K562 (cell line): ENCODE results near the gene SIGLEC11. TPM values are rescaled to one million over a fixed set of nuclear protein-coding genes. Genes with fewer than 3 reads are reported as not detected.

Experiments
- BACH1 ChIP-seq: fragments of 200-800 bp; sonication (Bioruptor generic); IDR thresholded peaks from 2 replicates; pipeline ENCODE4 v1.6.1; 2016; ENCODE audit warnings: missing genetic modification characterization, missing compliant biosample characterization
- CTCF ChIP-seq, 3 experiments: IDR thresholded peaks in 2 of 3; conservative IDR thresholded peaks in 1 of 3; 2 replicates each; pipeline ENCODE4 v1.5.1; 2011 to 2012; ENCODE audit warnings: low read length in 3 of 3, mild to moderate bottlenecking in 3 of 3, control low read depth in 2 of 3, improper control_type of control experiment in 1 of 3, inconsistent platforms in 1 of 3, low read depth in 1 of 3, mixed read lengths in 1 of 3, moderate library complexity in 1 of 3; ENCODE audit not compliant: insufficient read depth in 2 of 3
- ETS2 ChIP-seq: IDR thresholded peaks from 2 replicates; pipeline ENCODE4 v1.6.1; 2016; ENCODE audit warnings: borderline replicate concordance, missing genetic modification characterization, mild to moderate bottlenecking, moderate library complexity, missing compliant biosample characterization; ENCODE audit not compliant: poor library complexity, severe bottlenecking
- HES1 ChIP-seq: fragments of 450-650 bp; IDR thresholded peaks from 2 replicates; pipeline ENCODE4 v1.6.1; 2016; ENCODE audit warnings: low read depth, mild to moderate bottlenecking, moderate library complexity
- MTA1 ChIP-seq: fragments of 450-650 bp; IDR thresholded peaks from 2 replicates; pipeline ENCODE4 v1.6.1; 2017; ENCODE audit warnings: borderline replicate concordance
- MTA3 ChIP-seq: fragments of 450-650 bp; formaldehyde crosslinking; IDR thresholded peaks from 2 replicates; pipeline ENCODE4 v1.6.1; 2017; ENCODE audit warnings: mild to moderate bottlenecking, borderline replicate concordance
- OTX1 ChIP-seq: fragments of 450-650 bp; formaldehyde crosslinking; IDR thresholded peaks from 2 replicates; pipeline ENCODE4 v1.4.0; 2022; ENCODE audit warnings: mild to moderate bottlenecking
- PCBP1 ChIP-seq: fragments of 200-400 bp; formaldehyde crosslinking; IDR thresholded peaks from 2 replicates; pipeline ENCODE4 v1.6.1; 2018; ENCODE audit warnings: mild to moderate bottlenecking, low read depth, low read length; ENCODE audit not compliant: poor library complexity, severe bottlenecking
- PHF20 ChIP-seq: fragments of 450-650 bp; IDR thresholded peaks from 2 replicates; pipeline ENCODE4 v1.6.1; 2018; ENCODE audit not compliant: partially characterized antibody
- POLR2AphosphoS5 ChIP-seq: IDR thresholded peaks from 2 replicates; pipeline ENCODE4 v1.6.1; 2011; ENCODE audit warnings: mild to moderate bottlenecking, low read depth, low read length, moderate library complexity; ENCODE audit not compliant: control insufficient read depth, insufficient read depth
- RBM34 ChIP-seq: fragments of 200-400 bp; formaldehyde crosslinking; IDR thresholded peaks from 2 replicates; pipeline ENCODE4 v1.6.1; 2018; ENCODE audit warnings: low read length, borderline replicate concordance; ENCODE audit not compliant: insufficient read depth
- SMARCA4 ChIP-seq: fragments of 450-650 bp; IDR thresholded peaks from 2 replicates; pipeline ENCODE4 v1.6.1; 2016
- SMARCE1 ChIP-seq: fragments of 450-650 bp; IDR thresholded peaks from 2 replicates; pipeline ENCODE4 v1.7.1; 2016; ENCODE audit warnings: mild to moderate bottlenecking
- ZBTB40 ChIP-seq, 2 experiments: fragments of 450-650 bp in 1 of 2; sonication (generic) in 1 of 2; formaldehyde crosslinking in 1 of 2; IDR thresholded peaks; 2 replicates each; pipeline versions ENCODE4 v1.7.1 to v1.9.0; 2016 to 2022; ENCODE audit warnings: inconsistent platforms in 1 of 2, mild to moderate bottlenecking in 1 of 2, missing genetic modification reagents in 1 of 2
- ZNF217 ChIP-seq: sonication (generic); formaldehyde crosslinking; IDR thresholded peaks from 2 replicates; pipeline ENCODE4 v1.8.0; 2022; ENCODE audit warnings: mild to moderate bottlenecking, missing genetic modification reagents
- polyA plus RNA-seq, 8 experiments: library from polyadenylated mRNA; depleted of rRNA in 4 of 8; stranded (reverse) in 5 of 8; unstranded in 3 of 8; fragments of >200 nt; fragmentation: Nextera tagmentation in 2 of 8; fragmentation: Illumina TruSeq in 1 of 8; extraction: Ambion mirVana in 2 of 8; extraction: Trizol in 1 of 8; gene quantifications; 2 replicates each; pipeline versions ENCODE4 v1.2.1 to v1.2.3, GENCODE V29; 2011 to 2014; ENCODE audit warnings: inconsistent platforms in 1 of 8, missing spikeins in 1 of 8
- total RNA-seq, 7 experiments: library from RNA; depleted of rRNA in 6 of 7; stranded (reverse); fragments of >200 nt in 6 of 7; fragmentation: Illumina TruSeq in 2 of 7; extraction: Trizol in 2 of 7; gene quantifications; 2 replicates each; pipeline versions ENCODE4 v1.2.1 to v1.2.3, GENCODE V29; 2011 to 2021; ENCODE audit warnings: low replicate concordance in 1 of 7

Gene SIGLEC11
- total and polyA plus RNA-seq, 9 of the 15 experiments (the other 6 are each of a cell fraction or from before 2014, with no cell fraction given) = not detected

GRCh38 chr19:49929611-49930482 is 31.1 kb downstream of the SIGLEC11 start (continued):
- TF ChIP-seq MTA1 = no peak
- TF ChIP-seq PHF20 = no peak
- TF ChIP-seq SMARCA4 = no peak
- TF ChIP-seq ZBTB40 (IDR thresholded peaks at IDR 0.05) = peak; percentile 9; the same call in 1 of the 2 replicates
- 0 out of 2 replicates have a peak, but pooled peaks have one; percentile 18 for TF ChIP-seq ZBTB40 (CRISPR knock-in tag; IDR thresholded peaks at IDR 0.05)
- peak; percentile 74; the same call in 1 of the 2 replicates for TF ChIP-seq OTX1 (CRISPR knock-in tag)
- no peak for TF ChIP-seq ZNF217 (CRISPR knock-in tag)
- no peak for TF ChIP-seq BACH1
- TF ChIP-seq MTA3 = peak; percentile 64
- TF ChIP-seq PCBP1 = peak; percentile 43
- no peak for TF ChIP-seq HES1
- TF ChIP-seq ETS2 (tag) = no peak
- TF ChIP-seq RBM34 = no peak
- TF ChIP-seq CTCF (IDR thresholded peaks at IDR 0.05 in 2 of 3, conservative IDR thresholded peaks at IDR 0.05 in 1 of 3; ENCODE audit: insufficient read depth in 2 of 3, low read depth in 1 of 3, low read length in 3 of 3) = no peak
- TF ChIP-seq SMARCE1 = peak; percentile 22; the same call in 1 of the 2 replicates
- peak; percentile 78; the same call in 1 of the 2 replicates for TF ChIP-seq POLR2AphosphoS5
